Measurements from ENCODE around the gene CLDN19. TPM values are rescaled to one million over a fixed set of nuclear protein-coding genes. Genes with fewer than 3 reads are reported as not detected.

The CLDN19 gene
- total RNA-seq, 1 experiment from 2014 or later = not detected

DNA sequence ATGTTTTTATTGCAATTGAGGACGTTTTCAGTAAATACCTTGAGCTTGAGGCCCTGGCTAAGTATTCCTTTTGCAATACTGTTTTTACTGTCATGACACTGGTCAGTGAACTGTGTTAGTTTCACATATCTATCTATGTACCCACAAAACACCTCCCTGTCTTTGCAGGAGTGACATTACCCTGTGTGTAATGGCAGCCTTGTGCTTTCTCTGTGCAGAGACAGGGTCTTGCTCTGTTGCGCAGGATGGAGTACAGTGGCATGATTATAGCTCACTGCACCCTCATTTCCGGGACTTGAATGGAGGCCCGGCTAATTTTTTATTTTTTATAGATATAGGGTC lies 48.9 kb downstream of the CLDN19 start:
- no peak for DNase-seq (ENCODE audit: low read depth in 1 of 2, low spot score in 2 of 2)
- Histone ChIP-seq H3K4me1 (replicated peaks) (no peaks in the 10 kb centered on the region), H3K4me3 (no peak overlapping the region), H3K36me3 (peaks cover 88% of the 10 kb centered on the region), H3K27me3 (replicated peaks) (no peaks in the 10 kb centered on the region), H3K27ac (no peak overlapping the region), H3K9me3 (replicated peaks) (no peaks in the 10 kb centered on the region)

DNA sequence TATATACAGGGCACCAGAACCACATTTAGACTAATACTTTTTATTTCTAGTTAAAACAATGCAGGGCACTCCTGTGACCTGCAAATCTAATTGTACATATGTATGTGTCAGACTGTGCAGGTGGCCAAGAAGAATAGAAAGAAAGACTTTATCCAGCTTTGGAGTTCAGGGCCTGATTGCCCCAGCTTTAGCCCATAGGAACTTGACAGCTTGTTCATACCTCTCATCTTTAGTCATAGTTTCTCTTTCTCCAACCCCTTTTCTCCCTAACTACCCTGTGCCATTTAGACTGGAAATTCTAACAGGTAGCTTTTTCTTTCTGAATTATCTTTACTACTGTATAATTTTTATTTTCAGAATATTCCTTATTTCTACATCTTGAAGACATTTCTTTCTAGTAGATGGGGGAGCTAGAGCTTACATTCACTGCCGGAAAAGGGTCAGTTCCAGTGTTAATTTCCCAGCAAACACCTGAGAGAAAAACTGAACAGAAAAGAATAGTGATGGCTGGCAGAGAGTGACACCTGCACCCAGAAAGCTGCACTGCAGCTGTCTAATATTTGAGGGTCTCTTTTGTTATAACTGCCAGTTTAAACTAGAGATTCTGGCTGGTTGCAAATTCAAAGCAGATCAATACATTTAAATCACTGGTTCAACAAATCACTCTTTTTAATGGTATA lies 49.4 kb downstream of the CLDN19 start:
- Histone ChIP-seq H3K4me3 (no peak overlapping the region), H3K4me1 (replicated peaks) (no peaks in the 10 kb centered on the region), H3K27ac (no peak overlapping the region), H3K36me3 (peaks cover 88% of the 10 kb centered on the region), H3K27me3 (replicated peaks) (no peaks in the 10 kb centered on the region), H3K9me3 (replicated peaks) (no peaks in the 10 kb centered on the region)
- DNase-seq (ENCODE audit: low read depth in 1 of 2, low spot score in 2 of 2) = no peak

DNA sequence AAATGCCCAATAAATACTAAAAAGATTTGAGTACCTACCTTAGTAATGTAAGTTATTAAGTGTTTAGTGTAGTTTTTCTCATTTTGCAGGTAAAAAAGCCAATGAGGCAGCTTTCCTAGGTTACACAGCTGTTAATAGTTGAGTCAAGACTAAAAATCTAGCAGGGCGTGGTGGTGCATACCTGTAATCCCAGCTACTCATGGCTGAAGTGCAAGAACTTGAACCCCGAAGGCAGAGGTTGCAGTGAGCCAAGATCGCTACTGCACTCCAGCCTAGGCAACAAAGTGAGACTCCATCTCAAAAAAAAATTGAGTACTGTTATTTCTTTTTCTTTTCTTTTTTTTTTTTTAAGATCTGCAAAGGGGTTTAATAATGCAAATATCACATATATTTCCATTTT lies 50.1 kb downstream of the CLDN19 start:
- no peak for DNase-seq (ENCODE audit: low read depth in 1 of 2, low spot score in 2 of 2)
- H3K4me1 ChIP-seq (replicated peaks) = no peaks in the 10 kb centered on the region
- H3K27ac ChIP-seq = no peak overlapping the region

DNA sequence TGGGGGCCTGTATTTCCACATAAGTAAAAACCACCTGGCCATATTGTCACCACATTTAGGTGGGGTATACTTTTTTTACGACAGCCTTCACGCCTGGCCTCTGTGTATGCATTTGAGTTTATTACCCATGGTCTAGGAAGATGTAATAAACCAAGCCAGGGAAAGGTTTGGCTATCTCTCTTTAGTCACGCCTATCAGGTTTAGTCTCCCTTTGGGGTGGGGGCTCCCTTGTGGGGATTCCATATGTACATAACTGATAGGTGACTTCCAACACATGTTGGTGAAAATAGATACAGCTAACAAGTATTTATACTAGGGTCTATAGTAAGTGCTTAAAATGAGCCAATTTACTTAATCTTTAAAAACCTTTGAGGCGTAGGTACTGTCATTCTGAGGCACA lies 53.6 kb downstream of the CLDN19 start:
- Histone ChIP-seq H3K27ac (no peak overlapping the region), H3K4me3 (no peak overlapping the region), H3K9me3 (replicated peaks) (no peaks in the 10 kb centered on the region), H3K4me1 (replicated peaks) (peaks cover 16% of the 10 kb centered on the region), H3K27me3 (replicated peaks) (no peaks in the 10 kb centered on the region), H3K36me3 (peaks cover 77% of the 10 kb centered on the region)
- DNase-seq (ENCODE audit: low read depth in 1 of 2, low spot score in 2 of 2) = no peak

More for the DNA sequence above, 50.1 kb downstream of the CLDN19 start:
- Histone ChIP-seq H3K9me3 (replicated peaks) (no peaks in the 10 kb centered on the region), H3K27me3 (replicated peaks) (no peaks in the 10 kb centered on the region), H3K4me3 (no peak overlapping the region), H3K36me3 (peaks cover 88% of the 10 kb centered on the region)

DNA sequence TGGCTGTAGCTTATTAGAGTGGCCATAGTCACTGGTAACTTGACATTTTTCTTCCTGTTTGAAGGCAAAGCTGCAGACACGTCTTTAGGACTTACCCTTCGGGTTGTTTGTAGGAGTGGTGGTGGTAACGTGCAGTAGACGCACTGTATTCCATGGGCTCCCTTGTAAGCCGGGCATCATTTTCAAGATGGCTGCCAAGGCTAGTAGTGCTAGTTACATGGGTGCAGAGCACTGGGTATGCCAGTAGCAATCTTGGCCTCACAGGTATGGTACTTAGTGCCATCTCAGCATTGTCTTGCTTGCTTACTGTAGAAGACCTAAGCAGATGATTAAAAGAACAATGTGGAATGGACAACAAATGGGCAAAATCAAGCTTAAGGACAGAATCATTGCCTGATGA lies 55.9 kb downstream of the CLDN19 start:
- no peaks in the 10 kb centered on the region for H3K27me3 ChIP-seq (replicated peaks)
- H3K36me3 ChIP-seq = peaks cover 63% of the 10 kb centered on the region
- no peak overlapping the region for H3K27ac ChIP-seq
- peak overlapping the region; percentile 94; the same call in 1 of the 2 replicates for H3K4me3 ChIP-seq
- H3K9me3 ChIP-seq (replicated peaks) = no peaks in the 10 kb centered on the region
- DNase-seq (ENCODE audit: low read depth in 1 of 2, low spot score in 2 of 2) = no peak
- H3K4me1 ChIP-seq (replicated peaks) = peaks cover 24% of the 10 kb centered on the region

Other genes with a start within 250 kb of the CLDN19 start
- gene PPIH, start 81.8 kb downstream of the CLDN19 start, total RNA-seq (2014; rRNA removed; shearing (Covaris generic)) = 68.4 and 110 TPM in 2 replicates
- 838 and 1,346 TPM in 2 replicates for gene YBX1, start 57.8 kb downstream of the CLDN19 start, total RNA-seq (2014; rRNA removed; shearing (Covaris generic))
- 182 and 295 TPM in 2 replicates for gene P3H1, start 26.8 kb upstream of the CLDN19 start, total RNA-seq (2014; rRNA removed; shearing (Covaris generic))
- 0.69 and 4.2 TPM in 2 replicates for gene C1orf50, start 27.0 kb upstream of the CLDN19 start, total RNA-seq (2014; rRNA removed; shearing (Covaris generic))
- not detected in 2 replicates for gene TMEM269, start 44.8 kb upstream of the CLDN19 start, total RNA-seq (2014; rRNA removed; shearing (Covaris generic))
- 8.2 and 9.4 TPM in 2 replicates for gene ERMAP, start 76.9 kb upstream of the CLDN19 start, total RNA-seq (2014; rRNA removed; shearing (Covaris generic))
- gene SVBP, start 77.2 kb upstream of the CLDN19 start, total RNA-seq (2014; rRNA removed; shearing (Covaris generic)) = 46.6 and 48.0 TPM in 2 replicates
- 7.3 and 7.9 TPM in 2 replicates for gene ZNF691, start 106.4 kb upstream of the CLDN19 start, total RNA-seq (2014; rRNA removed; shearing (Covaris generic))
- gene SLC2A1, start 218.6 kb upstream of the CLDN19 start, total RNA-seq (2014; rRNA removed; shearing (Covaris generic)) = 115 and 173 TPM in 2 replicates